Chondrocyte (in vitro differentiated cells): ENCODE results near the gene ATP2C1. TPM values are rescaled to one million over a fixed set of nuclear protein-coding genes. Genes with fewer than 3 reads are reported as not detected.

Experiments
- DNase-seq: peaks from one replicate; pipeline ENCODE4 v3.0.0; 2021; ENCODE audit warnings: mixed read lengths, low spot score
- H3K27ac Mint-ChIP-seq: one replicate; pipeline ENCODE4 v1.8.0; 2021; ENCODE audit warnings: mild to moderate bottlenecking, moderate library complexity, mixed read lengths; ENCODE audit not compliant: unreplicated experiment
- H3K27me3 Mint-ChIP-seq: 2 replicates; pipeline ENCODE4 v1.8.0; 2021; ENCODE audit warnings: low read depth, mixed read lengths
- H3K36me3 Mint-ChIP-seq: 2 replicates; pipeline ENCODE4 v1.8.0; 2021; ENCODE audit warnings: low read depth, mixed read lengths
- H3K4me1 Mint-ChIP-seq: 2 replicates; pipeline ENCODE4 v1.8.0; 2021; ENCODE audit warnings: low read depth, mild to moderate bottlenecking, mixed read lengths
- H3K4me3 Mint-ChIP-seq: one replicate; pipeline ENCODE4 v1.8.0; 2021; ENCODE audit warnings: mild to moderate bottlenecking, moderate library complexity, mixed read lengths; ENCODE audit not compliant: unreplicated experiment
- H3K9me3 Mint-ChIP-seq: 2 replicates; pipeline ENCODE4 v1.8.0; 2021; ENCODE audit warnings: low read depth, mixed read lengths
- total RNA-seq: library from RNA; stranded (reverse); gene quantifications from 3 replicates; pipeline ENCODE4 v1.2.1, GENCODE V29; 2021
- TF ChIP-seq, protein P1 (sequence below): fragments of 200-600 bp; sonication (generic); IDR thresholded peaks from 2 replicates; pipeline ENCODE4 v1.5.0; 2021; ENCODE audit warnings: antibody characterized with exemption, mild to moderate bottlenecking, moderate library complexity

ATP2C1 gene
- total RNA-seq, 1 donor from 2014 or later: 64.3 TPM

- Mint-ChIP-seq H3K36me3 (peaks cover 25% of the 10 kb centered on the region), H3K27ac (no peak overlapping the region), H3K4me3 (no peak overlapping the region), H3K27me3 (no peaks in the 10 kb centered on the region), H3K4me1 (peaks cover 7% of the 10 kb centered on the region), H3K9me3 (no peaks in the 10 kb centered on the region)
- TF ChIP-seq, protein P1, sequence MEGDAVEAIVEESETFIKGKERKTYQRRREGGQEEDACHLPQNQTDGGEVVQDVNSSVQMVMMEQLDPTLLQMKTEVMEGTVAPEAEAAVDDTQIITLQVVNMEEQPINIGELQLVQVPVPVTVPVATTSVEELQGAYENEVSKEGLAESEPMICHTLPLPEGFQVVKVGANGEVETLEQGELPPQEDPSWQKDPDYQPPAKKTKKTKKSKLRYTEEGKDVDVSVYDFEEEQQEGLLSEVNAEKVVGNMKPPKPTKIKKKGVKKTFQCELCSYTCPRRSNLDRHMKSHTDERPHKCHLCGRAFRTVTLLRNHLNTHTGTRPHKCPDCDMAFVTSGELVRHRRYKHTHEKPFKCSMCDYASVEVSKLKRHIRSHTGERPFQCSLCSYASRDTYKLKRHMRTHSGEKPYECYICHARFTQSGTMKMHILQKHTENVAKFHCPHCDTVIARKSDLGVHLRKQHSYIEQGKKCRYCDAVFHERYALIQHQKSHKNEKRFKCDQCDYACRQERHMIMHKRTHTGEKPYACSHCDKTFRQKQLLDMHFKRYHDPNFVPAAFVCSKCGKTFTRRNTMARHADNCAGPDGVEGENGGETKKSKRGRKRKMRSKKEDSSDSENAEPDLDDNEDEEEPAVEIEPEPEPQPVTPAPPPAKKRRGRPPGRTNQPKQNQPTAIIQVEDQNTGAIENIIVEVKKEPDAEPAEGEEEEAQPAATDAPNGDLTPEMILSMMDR: no peak
- no peak for DNase-seq
Measured at GRCh38 chr3:130961458-130961857, 67.6 kb downstream of the ATP2C1 start.

GRCh38 chr3:130963444-130963843 lies 69.6 kb downstream of the ATP2C1 start:
- no peak overlapping the region for H3K27ac Mint-ChIP-seq
- no peaks in the 10 kb centered on the region for H3K27me3 Mint-ChIP-seq
- TF ChIP-seq, protein P1: no peak
- peaks cover 33% of the 10 kb centered on the region for H3K36me3 Mint-ChIP-seq
- H3K9me3 Mint-ChIP-seq: no peaks in the 10 kb centered on the region
- no peak for DNase-seq
- H3K4me3 Mint-ChIP-seq: no peak overlapping the region
- H3K4me1 Mint-ChIP-seq: peaks cover 9% of the 10 kb centered on the region

- Mint-ChIP-seq H3K4me3 (no peak overlapping the region), H3K9me3 (no peaks in the 10 kb centered on the region), H3K36me3 (peaks cover 33% of the 10 kb centered on the region), H3K27me3 (no peaks in the 10 kb centered on the region), H3K27ac (no peak overlapping the region), H3K4me1 (peaks cover 14% of the 10 kb centered on the region)
- TF ChIP-seq, protein P1: no peak
- no peak for DNase-seq
Measured at GRCh38 chr3:130963878-130964277, 70.0 kb downstream of the ATP2C1 start.

DNA sequence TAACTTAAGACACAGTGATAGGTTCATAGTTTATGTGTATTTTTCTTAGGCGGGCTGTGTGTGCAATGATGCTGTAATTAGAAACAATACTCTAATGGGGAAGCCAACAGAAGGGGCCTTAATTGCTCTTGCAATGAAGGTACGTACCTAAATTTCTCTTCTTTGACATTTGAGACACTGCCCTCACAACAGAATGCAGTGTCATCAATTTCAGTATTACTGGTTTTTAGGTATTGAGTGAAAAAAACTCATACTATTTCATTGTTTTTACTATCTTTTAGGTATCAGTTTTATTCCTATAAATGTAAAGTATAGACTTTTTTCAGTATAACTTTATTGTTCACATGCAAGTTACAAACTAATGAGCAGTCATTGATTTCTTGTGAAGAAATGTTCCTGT lies 73.4 kb downstream of the ATP2C1 start:
- Mint-ChIP-seq H3K36me3 (peaks cover 36% of the 10 kb centered on the region), H3K27me3 (no peaks in the 10 kb centered on the region), H3K4me1 (peaks cover 17% of the 10 kb centered on the region), H3K4me3 (no peak overlapping the region), H3K27ac (no peak overlapping the region), H3K9me3 (no peaks in the 10 kb centered on the region)
- no peak for DNase-seq
- TF ChIP-seq, protein P1: no peak

DNA sequence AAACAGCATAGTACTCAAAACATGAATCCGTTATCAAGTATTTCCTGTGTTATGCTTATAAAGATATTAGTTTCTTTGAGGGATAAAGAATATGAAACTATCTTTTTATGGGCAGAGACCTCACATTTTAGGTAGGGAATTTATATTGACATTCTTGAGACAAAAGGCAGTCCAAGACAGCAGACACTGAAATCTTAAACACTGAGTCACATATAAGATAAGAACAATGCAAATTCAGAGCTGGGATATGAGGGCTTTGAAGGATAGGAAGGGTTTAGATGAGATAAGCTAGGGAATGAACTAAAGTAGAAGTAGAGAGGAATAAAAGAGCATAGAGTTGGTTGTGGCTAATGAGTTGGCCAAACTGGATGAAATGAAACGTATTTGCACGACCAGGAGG lies 74.3 kb downstream of the ATP2C1 start:
- Mint-ChIP-seq H3K36me3 (peaks cover 39% of the 10 kb centered on the region), H3K27me3 (no peaks in the 10 kb centered on the region), H3K4me1 (peaks cover 17% of the 10 kb centered on the region), H3K9me3 (no peaks in the 10 kb centered on the region), H3K27ac (peak overlapping the region; percentile 28), H3K4me3 (no peak overlapping the region)
- TF ChIP-seq, protein P1: no peak
- DNase-seq: no peak
